ENCODE measurements around the gene CAV2.

Gene CAV2

DNA sequence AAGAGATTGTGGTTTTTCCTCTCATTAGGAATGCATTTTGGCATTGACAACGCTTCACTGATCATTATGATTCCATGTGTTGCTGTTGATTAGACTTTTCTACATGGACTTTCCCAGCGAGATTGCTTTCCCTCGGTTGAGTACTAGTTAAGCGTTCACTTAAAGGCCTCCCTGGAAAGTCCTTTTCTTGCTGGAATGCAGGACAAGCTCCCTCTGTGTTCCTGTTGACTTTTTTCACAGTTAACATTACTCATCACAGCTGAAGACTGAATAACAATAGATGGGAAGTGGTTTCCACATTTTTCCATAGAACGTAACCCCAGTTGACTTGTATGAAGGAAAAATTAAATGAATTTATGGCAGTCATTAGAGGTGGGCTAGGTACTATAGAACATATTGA lies 22.7 kb downstream of the CAV2 start:
- in situ Hi-C loops (cut with HindIII; ENCODE audit: low sequenced_read_pairs) = loop anchor here (5.0 kb wide), 1 partner anchor 65 kb away; no protein-coding TSS in a partner anchor

GRCh38 chr7:116524221-116524608 lies 24.7 kb downstream of the CAV2 start:
- in situ Hi-C loops (cut with HindIII; ENCODE audit: low sequenced_read_pairs) = loop anchor here (5.0 kb wide), 1 partner anchor 63 kb away; no protein-coding TSS in a partner anchor

GRCh38 chr7:116524609-116525297 lies 25.2 kb downstream of the CAV2 start, which contains the start of gene CAV1:
CAV1 (plus strand) TSS chr7:116525036; CDS start chr7:116525063, 27 bp downstream.
- in situ Hi-C loops (cut with HindIII; ENCODE audit: low sequenced_read_pairs) = loop anchor here (5.0 kb wide), 1 partner anchor 63 kb away; no protein-coding TSS in a partner anchor

- in situ Hi-C loops (cut with HindIII; ENCODE audit: low sequenced_read_pairs) = no loop called here
Measured at GRCh38 chr7:116525298-116525912, 25.9 kb downstream of the CAV2 start.

- in situ Hi-C loops (cut with HindIII; ENCODE audit: low sequenced_read_pairs) = no loop called here
Measured at GRCh38 chr7:116525913-116526861, 26.6 kb downstream of the CAV2 start.

GRCh38 chr7:116526897-116527296 lies 27.4 kb downstream of the CAV2 start:
- in situ Hi-C loops (cut with HindIII; ENCODE audit: low sequenced_read_pairs) = no loop called here

DNA sequence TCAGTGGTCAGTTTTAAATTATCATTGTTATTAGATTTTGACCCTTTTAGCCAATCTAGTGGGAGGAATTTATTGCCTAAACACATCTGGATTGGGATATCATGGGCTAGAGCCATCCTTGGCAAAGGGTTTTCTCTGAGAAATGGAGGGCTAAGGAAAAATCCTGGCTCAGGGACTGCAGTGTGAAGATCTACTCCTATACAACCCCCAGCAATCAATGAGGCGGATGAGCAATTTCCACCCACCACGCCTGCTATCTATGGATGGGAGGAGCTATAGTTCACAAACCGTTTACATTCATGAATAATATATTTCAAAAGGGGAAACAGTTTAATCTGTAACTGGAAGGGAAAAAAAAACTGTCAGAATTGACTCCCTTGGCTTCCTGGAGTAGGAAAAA lies 28.0 kb downstream of the CAV2 start:
- in situ Hi-C loops (cut with HindIII; ENCODE audit: low sequenced_read_pairs) = no loop called here

GRCh38 chr7:116528008-116528789 lies 28.7 kb downstream of the CAV2 start:
- in situ Hi-C loops (cut with HindIII; ENCODE audit: low sequenced_read_pairs) = no loop called here

GRCh38 chr7:116529250-116529649 lies 29.7 kb downstream of the CAV2 start:
- in situ Hi-C loops (cut with HindIII; ENCODE audit: low sequenced_read_pairs) = no loop called here

- in situ Hi-C loops (cut with HindIII; ENCODE audit: low sequenced_read_pairs) = no loop called here
Measured at GRCh38 chr7:116530107-116530820, 30.7 kb downstream of the CAV2 start.

- in situ Hi-C loops (cut with HindIII; ENCODE audit: low sequenced_read_pairs) = no loop called here
Measured at GRCh38 chr7:116532102-116532688, 32.7 kb downstream of the CAV2 start.

- in situ Hi-C loops (cut with HindIII; ENCODE audit: low sequenced_read_pairs) = no loop called here
Measured at GRCh38 chr7:116534790-116535189, 35.3 kb downstream of the CAV2 start.

GRCh38 chr7:116535416-116535815 lies 35.9 kb downstream of the CAV2 start:
- in situ Hi-C loops (cut with HindIII; ENCODE audit: low sequenced_read_pairs) = no loop called here

DNA sequence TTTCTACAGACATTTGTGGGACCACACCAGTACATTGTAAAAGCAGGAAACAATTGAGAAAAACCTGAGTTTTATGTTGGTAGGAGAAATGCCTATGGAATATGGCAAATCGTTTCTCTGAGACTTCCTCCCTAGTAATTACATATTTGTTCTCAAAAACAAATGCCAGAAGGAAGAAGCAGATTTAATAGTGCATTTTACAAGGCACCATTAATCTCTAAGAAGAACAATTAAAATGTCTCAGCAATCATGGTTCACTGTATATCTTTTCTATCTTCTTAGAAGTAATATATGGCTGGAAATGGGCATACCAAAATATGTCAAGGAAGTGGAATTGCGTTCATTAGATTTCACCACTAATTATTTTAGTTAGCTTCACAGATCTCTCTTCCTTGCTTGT lies 38.6 kb downstream of the CAV2 start:
- in situ Hi-C loops (cut with HindIII; ENCODE audit: low sequenced_read_pairs) = no loop called here

DNA sequence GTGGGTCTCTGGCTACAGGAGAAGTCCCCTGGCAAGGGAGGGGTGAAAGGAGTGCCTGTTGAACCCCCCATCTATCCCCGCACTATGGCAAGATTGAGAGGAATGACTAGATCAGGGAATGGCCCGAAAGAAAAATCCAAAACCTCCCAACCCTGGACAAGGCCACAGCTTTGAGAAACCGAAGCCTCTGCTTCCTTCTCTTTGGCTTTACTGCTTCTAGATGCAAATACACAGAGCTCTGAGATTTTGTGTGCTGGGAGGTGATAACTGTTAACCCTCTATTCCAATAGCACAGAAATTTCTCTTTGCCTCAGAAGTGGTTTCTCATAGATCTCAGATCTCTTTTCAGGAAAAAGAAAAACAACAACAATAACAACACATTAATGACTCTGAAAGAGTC lies 40.3 kb downstream of the CAV2 start:
- in situ Hi-C loops (cut with HindIII; ENCODE audit: low sequenced_read_pairs) = no loop called here

GRCh38 chr7:116540743-116541142 lies 41.2 kb downstream of the CAV2 start:
- in situ Hi-C loops (cut with HindIII; ENCODE audit: low sequenced_read_pairs) = no loop called here

- in situ Hi-C loops (cut with HindIII; ENCODE audit: low sequenced_read_pairs) = no loop called here
Measured at GRCh38 chr7:116541951-116542350, 42.4 kb downstream of the CAV2 start.

GRCh38 chr7:116542618-116543017 lies 43.1 kb downstream of the CAV2 start:
- in situ Hi-C loops (cut with HindIII; ENCODE audit: low sequenced_read_pairs) = no loop called here

GRCh38 chr7:116543664-116544063 lies 44.1 kb downstream of the CAV2 start:
- in situ Hi-C loops (cut with HindIII; ENCODE audit: low sequenced_read_pairs) = no loop called here

- in situ Hi-C loops (cut with HindIII; ENCODE audit: low sequenced_read_pairs) = no loop called here
Measured at GRCh38 chr7:116544487-116544886, 44.9 kb downstream of the CAV2 start.

Data from endothelial cell of hepatic sinusoid (primary cell).